GM23248 (cell line): ENCODE data around the gene AASDHPPT. TPM values are rescaled to one million over a fixed set of nuclear protein-coding genes. Genes with fewer than 3 reads are reported as not detected.

ENCODE experiments used
- DNase-seq: peaks from one replicate; pipeline ENCODE4 v3.0.0-alpha.2; 2015
- H2AFZ ChIP-seq: fragments of 200-600 bp; sonication (generic); 2 replicates; pipeline ENCODE4 v1.6.1; 2016; ENCODE audit warnings: antibody characterized with exemption
- H3F3A ChIP-seq: fragments of 200-600 bp; sonication (generic); 2 replicates; pipeline ENCODE4 v1.6.1; 2016; ENCODE audit warnings: mild to moderate bottlenecking, antibody characterized with exemption, mixed run types; ENCODE audit not compliant: insufficient read depth
- H3K27ac ChIP-seq: fragments of 200-600 bp; sonication (generic); 2 replicates; pipeline ENCODE4 v1.5.1; 2016; ENCODE audit warnings: mild to moderate bottlenecking
- H3K27me3 ChIP-seq: fragments of 200-600 bp; sonication (generic); replicated peaks from 2 replicates; pipeline ENCODE4 v1.6.1; 2016; ENCODE audit warnings: mild to moderate bottlenecking; ENCODE audit not compliant: insufficient read depth
- H3K36me3 ChIP-seq: fragments of 200-600 bp; sonication (generic); 2 replicates; pipeline ENCODE4 v1.6.1; 2016; ENCODE audit warnings: low read depth, mild to moderate bottlenecking
- H3K4me1 ChIP-seq: fragments of 200-600 bp; sonication (generic); 2 replicates; pipeline ENCODE4 v1.6.1; 2016; ENCODE audit warnings: mild to moderate bottlenecking; ENCODE audit not compliant: insufficient read depth
- H3K4me2 ChIP-seq: fragments of 200-600 bp; sonication (generic); one replicate; pipeline ENCODE4 v1.6.1; 2016; ENCODE audit warnings: mild to moderate bottlenecking; ENCODE audit not compliant: unreplicated experiment
- H3K4me3 ChIP-seq: fragments of 200-600 bp; sonication (generic); 2 replicates; pipeline ENCODE4 v1.5.1; 2016; ENCODE audit warnings: mild to moderate bottlenecking
- H3K79me2 ChIP-seq: fragments of 200-600 bp; sonication (generic); 2 replicates; pipeline ENCODE4 v1.6.1; 2016; ENCODE audit warnings: mild to moderate bottlenecking; ENCODE audit not compliant: insufficient read depth
- H3K9ac ChIP-seq: fragments of 200-600 bp; sonication (generic); 2 replicates; pipeline ENCODE4 v1.6.1; 2016; ENCODE audit warnings: mild to moderate bottlenecking
- H3K9me2 ChIP-seq: fragments of 200-600 bp; sonication (generic); 2 replicates; pipeline ENCODE4 v1.6.1; 2016; ENCODE audit warnings: mixed run types, mild to moderate bottlenecking, moderate library complexity; ENCODE audit not compliant: insufficient read depth
- H3K9me3 ChIP-seq: fragments of 200-600 bp; sonication (generic); one replicate; pipeline ENCODE4 v1.6.1; 2017; ENCODE audit warnings: low read depth
- H4K20me1 ChIP-seq: fragments of 200-600 bp; sonication (generic); 2 replicates; pipeline ENCODE4 v1.6.0; 2016; ENCODE audit not compliant: insufficient read depth
- EZH2 ChIP-seq: fragments of 200-600 bp; sonication (generic); IDR thresholded peaks from 2 replicates; pipeline ENCODE4 v1.6.1; 2018; ENCODE audit warnings: antibody characterized with exemption, mild to moderate bottlenecking; ENCODE audit not compliant: insufficient read depth, poor library complexity, severe bottlenecking
- EZH2phosphoT487 ChIP-seq: fragments of 200-600 bp; sonication (generic); IDR thresholded peaks from 2 replicates; pipeline ENCODE4 v1.6.1; 2018; ENCODE audit warnings: antibody characterized with exemption, moderate library complexity, mild to moderate bottlenecking, low read depth; ENCODE audit not compliant: insufficient read depth
- WGBS, 2 experiments: methylation state at CpG; one replicate each; pipeline ENCODE4 v1.1.6; 2015 to 2017; ENCODE audit warnings: low lambda C conversion rate in 2 of 2, low coverage in 1 of 2; ENCODE audit errors: missing lambda C conversion rate in 2 of 2; 5-methylcytosine and 5-hydroxymethylcytosine counted together
- in situ Hi-C: fragments of 300-500 bp; cut with MboI; formaldehyde crosslinking; loops from 2 replicates; pipeline ENCODE4 v1.15.0; 2020
- polyA plus RNA-seq: library from polyadenylated mRNA; unstranded; fragments of >200 nt; fragmentation: Nextera tagmentation; extraction: Ambion mirVana; gene quantifications from 2 replicates; pipeline ENCODE4 v1.2.1, GENCODE V29; 2016
- total RNA-seq: library from RNA; depleted of rRNA; stranded (reverse); fragments of >200 nt; shearing (Covaris generic); gene quantifications from 2 replicates; pipeline ENCODE4 v1.2.3, GENCODE V29; 2014

The AASDHPPT gene
- total and polyA plus RNA-seq, 2 experiments from 2014 or later, result 45.9 to 49.5 TPM

DNA sequence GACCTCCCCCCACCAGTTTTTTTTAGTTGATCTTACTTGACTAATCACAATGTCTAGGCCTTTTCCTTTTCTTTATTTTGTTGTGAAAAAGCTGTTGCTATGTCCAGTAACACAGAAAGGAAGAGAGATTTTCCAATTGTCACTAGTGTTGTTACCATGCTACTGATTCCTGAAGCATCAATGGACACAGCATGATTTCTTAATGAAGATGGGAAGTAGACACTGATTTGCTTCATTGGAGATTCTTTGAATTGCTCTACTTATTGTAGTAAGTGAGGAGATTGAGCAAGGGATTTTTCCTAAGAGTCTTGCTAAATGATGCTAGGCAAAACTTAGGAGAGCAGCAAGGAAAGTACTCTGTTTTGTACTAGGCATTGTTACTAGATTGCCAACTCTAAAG, 4.6 kb downstream of the AASDHPPT start:
- peaks cover 12% of the 10 kb centered on the region; the same call in 1 of the 2 replicates for H3K4me1 ChIP-seq
- H2AFZ ChIP-seq, result no peak overlapping the region
- DNase-seq, result no peak
- peaks cover 33% of the 10 kb centered on the region for H3K36me3 ChIP-seq
- H3K79me2 ChIP-seq, result peaks cover 91% of the 10 kb centered on the region
- no peak overlapping the region for H3K4me2 ChIP-seq
- in situ Hi-C loops, result no loop called here
- peaks cover 3% of the 10 kb centered on the region; the same call in 1 of the 2 replicates for H4K20me1 ChIP-seq
- no peaks in the 10 kb centered on the region for H3K9me2 ChIP-seq
- H3K27ac ChIP-seq, result no peak overlapping the region
- H3F3A ChIP-seq, result peaks cover 18% of the 10 kb centered on the region; the same call in 1 of the 2 replicates
- TF ChIP-seq EZH2phosphoT487 (no peak), EZH2 (no peak)
- H3K9me3 ChIP-seq, result no peaks in the 10 kb centered on the region
- H3K4me3 ChIP-seq, result no peak overlapping the region
- H3K27me3 ChIP-seq, result no peaks in the 10 kb centered on the region
- no peak overlapping the region for H3K9ac ChIP-seq

DNA sequence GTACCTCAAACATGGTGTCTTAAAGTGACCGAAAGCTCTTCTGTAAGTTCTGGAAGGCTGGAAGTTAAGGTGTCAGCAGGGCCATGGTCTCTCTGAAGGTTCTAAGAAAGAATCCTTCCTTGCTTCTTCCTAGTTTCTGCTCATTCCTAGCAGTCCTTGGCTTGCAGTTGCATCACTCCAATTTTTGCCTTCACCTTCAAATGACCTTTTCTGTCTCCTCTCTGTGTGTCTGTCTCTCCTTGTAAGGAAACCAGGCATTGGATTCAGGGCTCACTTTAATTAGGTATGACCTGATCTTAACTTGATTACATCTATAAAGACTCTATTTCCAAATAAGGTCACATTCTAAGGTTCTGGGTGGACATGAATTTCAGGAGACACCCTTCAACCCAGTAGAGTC, 8.7 kb downstream of the AASDHPPT start:
- Histone ChIP-seq H2AFZ (no peak overlapping the region), H3K9me3 (no peaks in the 10 kb centered on the region), H3K4me2 (no peak overlapping the region), H3K4me3 (no peak overlapping the region), H3K79me2 (peaks cover 96% of the 10 kb centered on the region), H3K9me2 (no peaks in the 10 kb centered on the region), H3K36me3 (peaks cover 14% of the 10 kb centered on the region), H3K9ac (no peak overlapping the region), H3K27ac (no peak overlapping the region), H3K27me3 (no peaks in the 10 kb centered on the region), H4K20me1 (peaks cover 14% of the 10 kb centered on the region; the same call in 1 of the 2 replicates), H3K4me1 (peaks cover 16% of the 10 kb centered on the region), H3F3A (peaks cover 19% of the 10 kb centered on the region; the same call in 1 of the 2 replicates)
- TF ChIP-seq EZH2phosphoT487, result no peak
- no peak for TF ChIP-seq EZH2
- no peak for DNase-seq
- in situ Hi-C loops, result no loop called here
- WGBS, 2 experiments, result 90 to 97% methylated on average over 1 of the region's 1 CpG

- H3K9ac ChIP-seq, result no peak overlapping the region
- H3K27me3 ChIP-seq, result no peaks in the 10 kb centered on the region
- DNase-seq, result no peak
- H3K79me2 ChIP-seq, result peaks cover 96% of the 10 kb centered on the region
- H3K4me1 ChIP-seq, result peaks cover 22% of the 10 kb centered on the region
- in situ Hi-C loops, result no loop called here
- no peak overlapping the region for H3K4me3 ChIP-seq
- TF ChIP-seq EZH2phosphoT487, result no peak
- TF ChIP-seq EZH2, result no peak
- peaks cover 14% of the 10 kb centered on the region; the same call in 1 of the 2 replicates for H4K20me1 ChIP-seq
- peaks cover 11% of the 10 kb centered on the region for H3K36me3 ChIP-seq
- WGBS, 2 experiments, result 54 to 63% methylated on average over 2 of the region's 2 CpGs
- 0 out of 2 replicates have a peak overlapping the region, but pooled peaks have one; percentile 3 for H3K27ac ChIP-seq
- H3F3A ChIP-seq, result peaks cover 19% of the 10 kb centered on the region; the same call in 1 of the 2 replicates
- no peaks in the 10 kb centered on the region for H3K9me3 ChIP-seq
- no peak overlapping the region for H2AFZ ChIP-seq
- no peaks in the 10 kb centered on the region for H3K9me2 ChIP-seq
- H3K4me2 ChIP-seq, result no peak overlapping the region
Measured at GRCh38 chr11:106086850-106087249, 9.4 kb downstream of the AASDHPPT start.

DNA sequence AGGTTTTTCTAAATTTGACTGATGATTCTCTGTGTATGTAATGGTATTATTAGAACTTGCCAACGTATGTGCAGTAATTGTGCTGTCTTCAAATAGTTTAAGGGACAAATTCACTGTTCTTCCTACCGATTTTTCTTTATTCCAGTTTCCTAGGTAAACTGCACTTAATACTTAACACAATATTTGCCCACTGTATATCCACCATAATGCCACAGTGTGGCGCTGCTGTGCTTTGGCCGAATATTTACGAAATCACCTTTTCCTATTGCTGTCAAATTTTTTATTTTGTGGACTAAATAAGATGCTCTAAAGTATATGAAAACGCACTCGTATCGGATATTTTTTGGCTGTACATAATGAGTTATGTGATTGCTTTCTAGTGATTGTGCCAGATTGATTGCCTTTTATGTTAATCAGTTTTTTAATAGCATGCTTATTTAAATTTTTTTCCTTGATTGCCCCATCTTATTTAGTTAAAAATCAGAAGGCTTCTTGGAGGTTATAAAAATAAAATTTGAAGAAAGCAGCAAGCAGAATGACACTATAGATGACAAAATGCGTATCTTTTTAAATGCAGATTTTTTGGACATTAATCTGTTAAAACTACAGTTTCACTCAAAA, 10.5 kb downstream of the AASDHPPT start:
- no peak overlapping the region for H3K27ac ChIP-seq
- H4K20me1 ChIP-seq, result peaks cover 11% of the 10 kb centered on the region; the same call in 1 of the 2 replicates
- in situ Hi-C loops, result no loop called here
- H3K79me2 ChIP-seq, result peaks cover 96% of the 10 kb centered on the region
- peaks cover 19% of the 10 kb centered on the region; the same call in 1 of the 2 replicates for H3F3A ChIP-seq
- no peak overlapping the region for H3K9ac ChIP-seq
- no peaks in the 10 kb centered on the region for H3K27me3 ChIP-seq
- no peak overlapping the region for H3K4me3 ChIP-seq
- peaks cover 12% of the 10 kb centered on the region for H3K36me3 ChIP-seq
- H3K4me1 ChIP-seq, result peaks cover 22% of the 10 kb centered on the region
- 22 to 25% methylated on average over 9 of the region's 9 CpGs for WGBS, 2 experiments
- H3K9me3 ChIP-seq, result no peaks in the 10 kb centered on the region
- peak overlapping the region; percentile 24 for H3K4me2 ChIP-seq
- no peak overlapping the region for H2AFZ ChIP-seq
- TF ChIP-seq EZH2 (no peak), EZH2phosphoT487 (no peak)
- no peaks in the 10 kb centered on the region for H3K9me2 ChIP-seq
- peak; percentile 72 for DNase-seq
